LHCN-M2 (cell line): Measurements from ENCODE around the gene WAPL. TPM values are rescaled to one million over a fixed set of nuclear protein-coding genes. Genes with fewer than 3 reads are reported as not detected.

Experiments
- DNase-seq: peaks from one replicate; pipeline ENCODE4 v3.0.0-alpha.2; 2012; ENCODE audit warnings: low read depth
- total RNA-seq: library from RNA; depleted of rRNA; stranded (reverse); fragments of >200 nt; gene quantifications from 2 replicates; pipeline ENCODE4 v1.2.3, GENCODE V29; 2014

Gene WAPL
- total RNA-seq, 1 experiment from 2014 or later = 36.6 TPM

DNA sequence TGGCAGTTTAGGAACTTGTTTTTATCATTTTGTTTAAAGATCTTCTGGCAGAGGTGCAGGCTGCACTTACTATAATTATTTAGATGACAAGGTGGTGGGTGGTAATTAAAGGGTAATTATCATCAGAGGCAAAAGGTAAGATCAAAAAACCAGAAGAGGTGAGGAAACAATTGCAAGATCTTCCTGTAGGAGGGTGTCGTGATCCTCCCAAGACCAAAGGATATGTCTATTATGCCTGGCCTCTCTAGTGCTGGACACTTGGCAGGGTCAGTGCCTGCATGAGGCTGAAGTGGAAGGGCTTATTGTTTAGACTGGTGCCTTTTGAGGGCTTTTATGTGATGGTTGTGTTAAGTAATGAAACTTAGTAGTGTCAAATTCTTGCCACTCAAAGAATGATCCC, 1.8 kb upstream of the WAPL start:
- DNase-seq = no peak

DNA sequence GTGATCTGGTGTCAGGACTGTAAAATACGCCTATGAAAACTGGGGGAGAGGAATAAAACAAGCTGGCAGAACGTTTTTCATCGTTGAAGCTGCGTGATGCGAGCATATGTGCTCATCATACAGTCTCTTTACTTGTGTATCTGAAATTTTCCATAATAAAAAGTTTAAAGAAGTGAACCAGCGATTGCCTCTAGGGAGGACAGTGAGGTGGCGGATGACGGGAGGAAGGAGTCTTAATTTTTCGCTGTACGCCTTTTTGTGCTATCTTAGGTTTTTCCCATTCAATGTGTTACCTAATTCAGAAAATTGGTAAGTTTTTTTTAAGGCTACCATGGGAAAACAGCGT, 891 bp upstream of the WAPL start:
- no peak for DNase-seq

DNA sequence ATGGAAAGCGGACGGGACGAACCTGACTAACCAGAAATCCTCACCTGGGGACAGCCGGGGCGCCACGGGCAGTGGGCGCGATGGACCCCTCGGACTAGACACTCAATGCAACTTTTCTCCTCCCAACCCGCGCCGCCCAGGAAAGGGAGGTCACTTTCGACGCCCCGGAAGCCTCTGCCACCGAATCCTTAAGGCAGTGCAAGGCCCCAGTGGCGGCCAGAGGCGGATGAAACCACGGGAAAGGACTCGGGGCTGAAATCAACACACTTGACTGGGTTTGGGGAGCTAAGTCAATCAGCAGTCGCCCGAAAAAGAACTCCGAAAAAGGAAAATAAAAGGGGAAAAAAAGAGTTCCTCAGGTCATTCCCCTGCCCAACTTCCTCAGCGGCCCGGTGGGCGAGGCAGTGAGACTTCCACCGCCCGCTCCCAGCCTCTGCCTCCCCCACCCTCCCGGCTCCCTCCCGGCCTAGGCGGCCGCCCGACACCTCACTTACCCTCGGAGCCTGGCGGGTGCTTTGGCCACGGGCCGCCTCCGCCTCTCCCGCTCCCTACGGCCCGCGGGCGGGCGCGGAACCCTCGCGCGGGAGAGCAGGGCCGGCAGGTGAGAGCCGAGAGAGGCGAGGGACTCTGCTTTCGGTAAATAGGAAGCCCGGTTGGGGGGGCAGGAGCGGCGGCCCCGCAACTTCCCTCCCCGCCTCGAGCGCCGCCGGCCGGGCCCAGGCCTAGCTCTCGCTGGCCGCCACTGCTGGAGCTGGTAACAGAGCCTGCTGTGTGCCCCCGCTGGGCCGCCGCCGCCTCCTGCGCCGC, 518 bp downstream of the WAPL start:
- peak; percentile 57 for DNase-seq

DNA sequence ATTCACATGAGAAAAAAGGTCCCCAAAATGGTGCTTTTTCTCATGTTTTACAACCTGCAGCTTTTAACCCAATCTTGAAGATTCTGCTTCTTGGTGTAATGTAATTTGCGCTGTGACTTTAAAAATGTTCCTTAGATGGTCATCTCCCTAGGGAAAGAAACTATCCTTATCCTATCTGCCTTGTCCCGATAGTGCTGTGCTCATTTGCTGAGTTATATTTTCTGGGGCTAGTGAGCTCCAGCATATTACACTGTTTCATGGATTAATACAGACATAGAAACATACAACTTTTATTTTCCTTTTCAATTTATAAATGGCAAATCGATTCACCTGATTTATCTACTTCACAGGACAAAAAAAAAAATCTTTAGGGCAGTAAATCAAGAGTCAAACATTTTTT, 2.8 kb downstream of the WAPL start:
- DNase-seq = no peak

DNA sequence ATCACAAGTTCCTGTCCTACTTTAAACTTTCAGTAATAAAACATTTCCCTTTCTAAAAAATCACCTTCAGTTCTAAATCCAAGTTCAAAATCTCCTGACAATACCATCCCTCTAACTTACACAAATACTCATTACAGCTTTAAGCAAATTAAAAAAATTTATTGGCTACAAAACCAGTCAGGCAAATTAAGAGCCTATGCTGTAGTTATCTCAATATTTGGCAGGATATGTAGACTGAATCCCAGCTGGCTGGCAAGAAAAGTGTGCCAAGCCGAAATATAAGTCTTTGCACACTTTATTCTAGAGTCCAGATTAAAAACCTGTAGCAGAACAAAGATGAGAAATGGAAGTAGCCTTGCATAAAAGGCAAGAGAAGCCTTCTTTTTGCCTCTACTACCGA, 9.5 kb downstream of the WAPL start:
- no peak for DNase-seq

DNA sequence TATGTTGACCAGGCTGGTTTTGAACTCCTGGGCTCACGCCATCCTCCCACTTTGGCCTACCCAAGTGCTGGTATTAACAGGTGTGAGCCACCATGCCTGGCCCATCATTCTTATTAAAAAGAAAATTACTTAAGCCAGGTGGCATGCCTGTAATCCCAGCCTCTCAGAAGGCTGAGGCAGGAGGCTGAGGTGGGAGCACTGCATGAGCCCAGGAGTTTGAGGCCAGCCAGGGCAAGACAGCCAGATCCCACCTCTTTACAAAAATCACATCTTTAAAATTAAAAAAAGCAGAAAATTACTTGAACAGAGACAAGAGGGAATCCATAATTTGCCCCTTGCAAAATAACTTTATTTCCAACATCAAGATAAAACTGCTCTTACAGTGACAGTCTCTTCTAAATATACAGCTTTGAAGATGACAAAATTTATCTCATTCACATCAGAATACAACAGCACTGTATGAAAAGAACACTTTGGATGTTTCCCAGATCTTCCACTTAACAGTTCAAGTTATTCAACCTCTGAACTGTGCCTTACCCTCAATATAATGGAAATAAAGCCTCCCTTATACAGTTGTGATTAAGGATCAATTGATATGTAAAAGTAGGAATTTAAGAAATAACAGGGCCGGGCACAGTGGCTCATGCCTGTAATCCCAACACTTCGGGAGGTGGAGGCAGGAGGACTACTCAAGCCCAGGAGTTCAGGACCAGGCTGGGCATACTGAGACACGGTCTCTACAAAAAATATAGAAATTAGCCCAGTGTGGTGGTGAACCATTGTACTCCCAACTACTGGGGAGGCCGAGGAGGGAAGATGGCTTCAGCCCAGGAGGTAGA, 10.3 kb downstream of the WAPL start:
- no peak for DNase-seq

DNA sequence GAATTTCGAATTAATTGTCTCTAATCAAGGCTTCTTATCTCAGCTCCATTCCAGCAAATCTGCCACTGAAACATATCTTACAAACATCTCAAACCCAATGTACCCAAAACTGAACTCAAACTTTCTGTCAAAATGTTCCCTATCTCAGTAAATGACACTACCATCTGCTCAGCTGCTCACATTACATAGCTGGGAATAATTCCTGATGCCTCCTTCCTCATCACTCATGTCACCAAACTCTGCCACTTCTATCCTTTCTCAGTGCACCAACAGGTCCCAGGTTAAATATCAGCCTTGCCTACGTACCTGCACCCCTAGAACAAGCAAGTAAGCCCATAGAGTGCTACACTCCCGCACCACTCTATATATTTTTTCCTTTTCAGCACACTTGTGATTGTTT, 12.4 kb downstream of the WAPL start:
- DNase-seq = no peak

DNA sequence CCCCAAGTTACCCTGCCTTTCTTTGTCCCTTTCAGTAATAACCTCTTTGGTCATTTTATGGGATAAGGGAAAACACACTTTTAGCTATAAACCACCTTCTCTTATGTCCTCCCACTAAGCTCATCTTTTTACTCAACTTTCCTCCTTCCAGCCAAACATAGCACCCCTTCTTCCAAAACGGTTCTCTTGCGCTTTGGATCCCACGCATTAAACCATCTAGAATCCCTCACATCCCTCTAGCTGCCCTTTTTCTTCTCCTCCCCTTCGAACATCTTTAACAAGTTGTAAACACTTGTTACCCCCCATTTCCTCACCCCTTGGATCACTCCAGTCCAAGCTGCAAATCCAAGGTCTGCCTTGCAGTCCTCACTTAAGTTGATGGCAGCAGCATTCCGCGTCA, 13.4 kb downstream of the WAPL start:
- DNase-seq = no peak

DNA sequence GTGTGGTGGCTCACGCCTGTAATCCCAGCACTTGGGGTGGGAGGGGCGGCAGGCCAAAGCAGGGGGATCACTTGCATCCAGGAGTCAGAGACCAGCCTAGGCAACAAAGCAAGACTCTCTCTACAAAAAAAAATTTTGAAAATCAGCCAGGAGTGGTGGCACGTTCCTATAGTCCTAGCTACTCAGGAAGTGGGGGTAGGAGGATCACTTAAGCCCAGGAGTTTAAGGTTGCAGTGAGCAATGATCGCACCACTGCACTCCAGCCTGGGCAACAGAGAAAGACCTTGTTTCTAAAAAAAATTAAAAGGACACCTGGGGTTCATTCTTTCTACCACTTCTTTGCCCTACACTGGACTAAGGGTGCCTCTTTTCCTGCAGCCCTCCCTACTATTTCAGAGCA, 15.1 kb downstream of the WAPL start:
- no peak for DNase-seq

DNA sequence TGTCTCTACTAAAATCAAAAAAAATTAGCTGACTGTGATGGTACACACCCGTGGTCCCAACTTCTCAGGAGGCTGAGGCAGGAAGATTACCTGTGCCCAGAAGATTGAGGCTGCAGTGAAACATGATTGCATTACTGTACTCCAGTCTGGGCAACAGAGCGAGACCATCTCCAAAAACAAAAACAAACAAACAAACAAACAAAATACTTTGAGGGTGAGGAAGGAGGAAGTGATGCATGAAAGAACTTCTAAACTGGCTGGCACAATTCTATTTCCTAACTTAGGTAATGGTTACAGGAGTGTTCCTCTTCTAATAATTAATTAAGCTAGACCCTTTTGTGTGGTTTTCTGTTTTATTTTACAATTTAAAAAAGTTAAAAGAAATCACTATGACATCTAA, 15.5 kb downstream of the WAPL start:
- DNase-seq = no peak

DNA sequence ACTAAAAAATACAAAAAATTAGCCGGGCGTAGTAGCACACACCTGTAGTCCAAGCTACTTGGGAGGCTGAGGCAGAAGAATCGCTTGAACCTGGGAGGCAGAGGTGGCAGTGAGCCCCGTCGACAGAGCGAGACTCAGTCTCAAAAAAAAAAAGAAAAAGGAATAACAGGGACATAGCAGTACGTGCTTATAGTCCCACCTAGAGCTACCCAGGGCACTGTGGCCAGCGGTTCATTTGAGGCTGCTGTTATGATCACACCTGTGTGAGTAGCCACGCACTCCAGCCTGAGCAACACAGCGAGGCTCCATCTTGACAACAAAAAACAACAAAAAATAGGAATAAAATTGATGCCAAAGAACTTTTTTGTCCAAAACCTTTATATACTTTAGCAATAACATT, 17.1 kb downstream of the WAPL start:
- no peak for DNase-seq

DNA sequence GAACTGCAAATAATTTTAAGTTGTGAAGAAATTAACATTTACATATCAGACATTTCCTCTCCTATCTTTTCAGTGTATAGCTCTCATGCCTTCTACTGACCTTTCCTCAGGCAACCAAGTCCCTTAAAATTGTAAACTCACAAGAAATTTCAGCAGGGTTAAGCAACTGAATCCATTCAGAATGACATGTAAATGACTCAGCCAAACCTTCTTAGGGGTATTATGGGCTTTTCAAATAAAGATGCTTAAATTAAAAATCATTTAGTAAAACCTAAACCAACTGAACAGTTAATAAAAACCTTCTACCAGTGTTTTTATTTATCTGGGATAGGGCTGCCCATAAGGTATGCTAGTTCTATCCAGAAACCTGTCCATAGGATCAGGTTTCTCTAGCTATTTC, 20.7 kb downstream of the WAPL start:
- peak; percentile 36 for DNase-seq

DNA sequence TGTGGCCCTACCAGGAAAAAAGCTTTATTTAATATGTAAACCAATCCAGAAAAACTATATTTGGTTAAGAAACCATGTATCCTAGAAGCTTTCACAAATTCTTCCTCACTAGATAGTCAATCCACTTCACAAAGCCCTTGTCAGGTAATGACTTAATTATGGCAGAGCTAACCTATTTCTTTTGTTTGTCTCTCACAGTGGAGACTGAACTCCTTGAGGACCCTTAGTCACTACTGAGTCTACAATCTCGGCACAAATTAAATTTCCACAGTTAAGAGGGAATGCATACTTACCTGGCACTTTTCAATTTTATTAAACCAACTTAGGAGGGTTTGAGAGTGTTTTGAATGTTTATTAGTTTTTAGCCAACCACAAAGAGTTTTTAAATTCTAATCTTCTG, 23.0 kb downstream of the WAPL start:
- no peak for DNase-seq

DNA sequence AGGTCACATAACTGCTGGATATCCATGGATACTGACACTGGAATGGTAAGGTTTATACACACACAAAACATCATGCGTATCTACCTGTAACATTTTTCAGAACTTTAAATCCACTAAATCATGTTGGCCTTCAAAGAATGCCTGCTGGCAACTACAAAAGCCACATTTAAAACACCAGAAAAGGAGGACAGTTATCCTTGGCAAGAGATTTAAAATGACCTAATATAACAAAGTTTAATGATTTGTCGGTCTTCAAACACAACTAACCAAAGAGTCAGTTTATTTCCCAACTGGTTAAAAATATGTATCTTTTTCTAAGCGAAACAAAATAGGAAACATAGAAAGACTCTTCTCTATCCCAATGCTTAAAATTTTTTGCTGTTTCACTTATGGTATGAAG, 24.0 kb downstream of the WAPL start:
- no peak for DNase-seq

DNA sequence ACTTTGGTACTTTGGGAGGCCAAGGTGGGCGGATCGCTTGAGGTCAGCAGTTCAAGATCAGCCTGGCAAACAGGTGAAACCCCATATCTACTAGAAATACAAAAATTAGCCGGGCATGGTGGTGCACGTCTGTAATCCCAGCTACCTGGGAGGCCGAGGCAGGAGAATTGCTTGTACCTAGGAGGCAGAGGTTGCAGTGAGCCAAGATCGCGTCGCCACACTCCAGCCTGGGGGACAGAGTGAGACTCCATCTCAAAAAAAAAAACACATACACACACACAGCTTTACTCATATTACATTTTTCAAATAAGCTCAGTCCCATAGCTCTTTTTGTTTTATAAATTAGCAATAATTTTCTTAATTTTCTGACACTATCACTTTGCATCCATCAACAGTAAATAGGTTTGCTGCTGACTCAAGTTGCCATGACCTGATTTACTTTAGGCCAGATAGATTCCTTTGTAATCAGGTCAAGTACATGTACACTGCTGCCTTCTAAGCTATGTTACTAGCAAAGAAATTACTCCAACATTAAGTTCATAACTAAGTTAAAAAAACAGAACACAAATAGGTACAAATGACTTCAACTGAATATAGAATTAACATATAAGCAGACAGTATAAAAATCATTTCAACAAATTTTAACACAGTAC, 31.5 kb downstream of the WAPL start:
- DNase-seq = no peak

DNA sequence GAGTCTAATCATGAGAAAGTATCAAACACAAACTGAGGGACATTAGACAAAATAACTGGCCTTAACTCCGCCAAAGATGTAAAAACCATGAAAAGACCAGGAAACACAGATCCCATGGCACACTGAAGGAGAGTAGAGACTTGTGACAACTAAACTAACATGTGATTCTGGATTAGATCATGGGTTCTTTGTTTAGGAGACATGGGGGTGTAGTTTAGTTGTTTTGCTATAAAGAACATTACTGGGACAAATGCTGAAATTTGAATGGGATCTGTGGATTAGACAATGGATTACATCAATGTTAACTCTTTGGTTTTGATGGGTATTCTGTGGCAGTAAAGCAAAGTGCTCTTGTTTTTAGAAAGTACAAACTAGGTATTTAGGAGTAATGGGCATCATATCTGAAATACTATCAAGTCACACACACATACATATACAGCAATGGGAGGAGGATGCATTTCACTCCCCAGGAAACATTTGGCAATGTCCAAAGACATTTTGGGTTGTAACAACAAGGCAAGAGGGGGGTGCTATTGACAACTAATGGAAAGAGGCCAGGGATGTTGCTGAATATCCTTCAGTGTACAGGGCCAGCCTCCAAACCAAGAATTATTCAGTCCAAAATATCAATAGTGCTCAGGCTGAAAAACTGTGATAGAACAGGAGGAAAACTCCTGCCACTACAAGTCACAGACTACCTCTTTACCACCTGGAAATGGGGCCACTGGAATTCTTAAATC, 32.4 kb downstream of the WAPL start:
- DNase-seq = no peak

DNA sequence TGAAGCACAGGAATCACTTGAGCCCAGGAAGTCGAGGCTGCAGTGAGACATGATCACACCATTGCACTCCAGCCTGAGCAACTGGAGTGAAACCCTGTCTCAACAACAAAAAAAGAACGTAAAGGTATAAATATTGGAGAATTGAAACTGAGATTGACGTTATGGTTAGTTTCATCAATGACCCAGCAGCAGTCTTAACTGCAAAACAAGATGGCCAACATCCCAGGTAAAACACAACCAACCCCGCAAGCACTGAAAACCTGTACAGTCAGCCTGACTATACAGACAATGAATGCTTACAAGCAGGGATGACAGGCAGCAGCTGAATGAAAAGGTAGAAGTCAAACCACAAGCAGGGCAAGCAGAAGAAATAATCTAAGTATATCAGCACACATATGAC, 34.7 kb downstream of the WAPL start:
- DNase-seq = no peak

DNA sequence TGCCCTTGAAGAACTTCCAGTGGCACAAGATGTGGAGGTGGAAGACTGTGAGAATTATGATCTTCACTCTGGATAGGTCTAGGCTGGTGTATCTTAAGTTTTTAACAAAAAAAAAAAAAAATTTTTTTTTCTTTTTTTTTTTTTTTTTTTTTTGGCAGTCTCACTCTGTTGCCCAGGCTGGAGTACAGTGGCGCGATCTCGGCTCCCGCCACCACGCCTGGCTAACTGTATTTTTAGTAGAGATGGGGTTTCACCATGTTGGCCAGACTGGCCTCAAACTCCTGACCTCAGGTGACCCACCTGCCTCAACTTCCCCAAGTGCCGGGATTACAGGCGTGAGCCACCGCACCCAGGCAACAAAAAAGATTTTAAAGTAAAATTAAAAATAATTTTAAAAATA, 37.9 kb downstream of the WAPL start:
- no peak for DNase-seq

DNA sequence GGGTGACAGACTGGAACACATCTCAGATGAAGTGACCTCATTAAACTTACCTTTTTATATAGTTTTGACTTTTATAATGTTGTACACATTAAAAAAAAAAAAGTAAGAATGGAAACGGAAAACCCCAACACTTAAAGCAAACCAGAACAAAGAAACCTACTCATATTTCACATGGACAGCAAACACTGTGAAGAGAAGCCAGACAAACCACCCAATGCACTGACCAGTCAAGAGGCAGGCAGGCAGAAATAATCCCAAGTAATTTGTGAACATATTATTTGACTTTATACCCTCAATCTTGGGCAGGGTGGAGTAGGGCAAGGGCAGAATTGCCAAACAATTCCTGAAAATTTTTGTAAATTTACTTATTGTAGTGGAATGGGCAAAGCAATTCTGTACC, 39.8 kb downstream of the WAPL start:
- DNase-seq = no peak

DNA sequence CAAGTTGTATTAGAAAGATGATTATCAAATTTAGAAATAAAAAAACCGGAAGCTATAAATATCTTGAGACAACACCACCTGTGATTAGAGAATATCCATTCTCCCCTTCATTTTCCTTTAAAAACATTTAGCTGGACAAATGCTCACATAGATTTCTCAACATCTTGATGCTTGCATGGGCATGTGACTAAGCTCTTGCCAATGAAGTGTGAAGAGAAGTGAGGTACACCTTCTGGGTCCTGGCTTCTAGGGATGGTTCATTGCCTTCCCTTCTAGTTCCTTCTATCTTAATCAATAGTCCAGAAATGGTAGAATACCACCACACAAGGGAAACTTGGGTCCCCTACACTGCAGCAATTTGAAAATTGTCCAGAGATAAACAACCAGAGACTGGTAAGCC, 41.0 kb downstream of the WAPL start:
- no peak for DNase-seq

DNA sequence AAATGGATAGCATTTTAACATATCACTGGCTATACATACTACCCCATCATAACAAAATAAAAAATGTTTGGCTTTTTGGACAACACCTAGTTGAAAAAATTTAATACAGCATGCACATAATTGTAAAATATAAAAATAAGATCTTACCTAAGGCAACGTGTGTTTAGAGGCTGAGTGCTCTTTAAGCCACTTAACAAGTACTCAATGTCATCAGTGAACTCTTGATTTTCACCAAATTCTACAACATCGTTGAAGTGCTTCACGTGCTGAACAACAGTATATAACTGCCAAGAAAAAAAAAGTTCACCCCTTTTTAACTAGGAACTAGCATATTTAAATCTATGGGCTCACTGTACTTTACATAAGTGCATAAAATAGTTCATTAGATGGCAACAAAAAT, 49.5 kb downstream of the WAPL start:
- no peak for DNase-seq
